DMS153 treated with DMSO at 0.1 percent for 48 hours (cell line): ENCODE results near the gene PRPF8.
A peak's percentile ranks its signal among the peaks of the same experiment; 100 is the strongest.

Experiments
- DNase-seq: peaks from one replicate; lab custom pipeline; 2025; ENCODE audit not compliant: unreplicated experiment; lab: John Stamatoyannopoulos, UW

PRPF8 gene

DNA sequence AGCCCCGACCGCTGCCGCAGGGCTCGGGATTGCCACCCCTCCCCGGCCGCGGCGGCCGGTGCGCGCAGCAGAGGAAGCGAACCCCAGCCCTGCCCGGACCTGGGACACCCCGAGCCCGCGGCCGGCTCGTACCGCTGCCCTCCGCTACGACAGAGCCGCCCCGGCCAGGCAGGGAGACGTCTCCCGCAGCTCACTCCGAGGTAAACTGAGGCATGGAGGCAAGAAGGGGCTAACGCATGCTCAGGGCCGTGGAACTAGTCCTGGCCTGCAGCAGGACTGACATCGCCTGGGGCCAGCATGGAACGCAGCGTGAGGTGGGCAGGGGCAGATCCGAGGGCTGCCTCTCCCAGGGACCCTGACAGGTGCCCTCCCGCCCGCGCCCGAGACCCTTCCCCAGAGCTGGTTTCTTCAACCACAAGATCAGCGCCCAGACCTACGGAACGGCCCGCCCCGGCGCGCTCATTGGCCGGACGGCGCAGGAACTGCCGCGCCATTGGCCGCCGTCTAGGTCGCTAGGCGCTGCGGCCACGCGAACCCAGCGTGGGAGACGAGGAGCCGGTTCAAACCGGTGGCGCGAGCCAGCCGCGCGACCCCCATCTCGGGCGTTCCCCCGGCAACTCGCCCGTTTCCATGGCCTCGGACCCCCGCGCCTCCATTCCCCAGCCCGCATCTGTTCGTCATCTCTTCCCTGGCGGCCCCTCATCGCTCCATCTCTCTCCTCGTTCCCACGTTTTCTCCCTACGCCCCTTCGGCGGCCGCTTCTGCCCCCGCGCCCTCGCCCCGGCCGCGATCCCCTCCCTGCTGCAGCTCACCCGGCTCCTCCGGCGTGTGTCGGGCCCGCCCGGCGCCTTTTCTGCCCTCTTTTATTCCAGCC, 56.4 kb downstream of the PRPF8 start, which contains the start of gene SLC43A2:
SLC43A2 (minus strand) TSS at position 853 of the 874 bp plus-strand sequence. CDS start 960 bp downstream, outside the sequence.
- DNase-seq, result peak; percentile 10

DNA sequence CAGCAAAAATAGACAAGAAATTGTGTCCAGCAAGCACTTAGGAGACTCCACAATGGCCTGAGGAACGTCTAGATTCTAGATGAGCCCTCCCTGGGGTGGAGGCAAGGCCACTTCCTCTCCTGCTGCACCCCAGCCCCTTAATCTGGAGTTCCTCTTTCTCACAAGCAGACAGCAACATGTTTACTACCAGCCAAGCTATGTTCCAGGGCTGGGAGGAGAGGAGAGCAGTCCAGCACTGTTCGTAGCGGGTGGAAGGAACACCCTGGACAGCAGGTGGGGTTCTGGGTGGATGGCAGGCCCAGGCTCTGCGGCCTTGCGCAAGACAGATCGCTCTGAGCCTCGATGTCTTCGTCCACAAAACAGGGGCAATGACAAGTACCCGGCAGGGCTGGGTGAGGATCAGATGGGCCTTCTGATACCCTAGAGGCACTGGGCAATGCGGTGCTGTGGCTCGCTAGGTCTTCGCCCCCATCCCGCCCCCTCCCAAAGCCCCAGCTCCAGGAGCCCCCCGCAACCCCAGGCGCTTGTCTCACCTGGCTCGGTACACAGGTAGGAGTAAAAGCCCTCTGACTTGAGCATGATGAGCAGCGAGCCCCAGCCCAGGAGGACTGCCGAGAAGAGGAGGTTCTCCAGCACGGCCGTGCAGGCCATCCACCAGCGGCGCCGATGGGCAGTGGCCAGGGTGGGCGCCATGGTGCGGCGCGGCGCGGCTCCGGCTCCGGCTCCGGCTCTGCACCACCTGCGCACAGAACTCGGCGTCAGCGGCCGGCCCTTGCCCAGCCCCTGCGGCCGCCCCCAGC, 57.3 kb downstream of the PRPF8 start:
- DNase-seq, result no peak

DNA sequence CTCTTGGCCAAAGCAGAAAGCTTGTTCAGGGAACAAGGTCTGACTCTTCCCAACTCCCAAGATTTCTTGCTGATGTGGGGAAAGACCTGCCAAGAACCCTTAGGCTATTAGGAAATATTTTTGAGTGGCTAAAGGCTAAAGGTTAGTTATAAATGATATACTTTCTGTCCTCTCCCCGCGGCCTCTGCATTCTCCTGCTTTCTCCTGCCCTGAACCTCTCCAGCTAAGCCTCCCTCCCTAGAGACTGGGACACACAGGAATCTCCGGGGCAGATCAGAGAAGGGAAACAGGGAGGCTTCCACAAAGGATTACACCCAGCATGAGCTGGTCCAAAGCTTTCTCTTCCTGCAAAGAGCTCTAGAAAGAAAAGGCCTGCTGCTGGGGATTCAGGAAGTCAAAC, 58.3 kb downstream of the PRPF8 start:
- no peak for DNase-seq

DNA sequence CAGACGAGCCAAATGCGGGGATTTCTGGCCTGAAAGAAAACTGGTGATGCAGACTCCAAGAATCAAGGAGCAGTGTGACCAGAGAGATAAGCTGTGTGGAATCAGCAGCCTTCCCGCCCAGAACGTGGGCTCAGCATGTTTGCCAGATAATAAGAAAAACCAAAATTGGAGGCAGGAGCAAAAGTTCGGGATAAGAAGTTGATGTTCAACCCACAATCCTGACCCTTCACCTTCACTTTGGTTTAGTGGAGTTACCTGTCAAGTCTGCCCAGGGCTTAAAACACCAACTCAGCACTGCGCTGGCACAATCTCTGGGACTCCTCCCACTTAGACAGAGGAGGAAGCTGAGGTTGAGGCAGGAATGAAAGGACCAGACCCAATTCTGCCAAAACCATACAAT, 59.1 kb downstream of the PRPF8 start:
- no peak for DNase-seq

DNA sequence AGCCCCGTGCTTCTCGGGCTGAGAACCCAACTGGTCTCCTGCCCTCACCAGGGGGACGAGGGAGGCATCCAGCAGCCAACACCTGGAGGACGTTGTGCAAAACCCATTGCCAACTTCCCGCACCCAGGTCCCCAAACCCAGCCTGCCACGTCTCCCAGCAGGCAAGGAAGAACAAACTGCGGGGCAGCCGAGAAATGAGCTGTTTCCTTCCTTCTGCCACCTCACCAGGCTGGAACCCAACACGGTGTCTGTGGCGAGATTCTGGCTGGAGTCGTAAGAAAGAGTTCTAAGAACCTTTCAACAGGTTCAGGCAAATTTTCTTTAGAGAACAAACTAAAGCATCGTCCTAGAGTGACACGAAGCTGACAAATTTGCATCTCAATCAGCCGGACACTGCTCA, 59.6 kb downstream of the PRPF8 start:
- DNase-seq, result no peak

DNA sequence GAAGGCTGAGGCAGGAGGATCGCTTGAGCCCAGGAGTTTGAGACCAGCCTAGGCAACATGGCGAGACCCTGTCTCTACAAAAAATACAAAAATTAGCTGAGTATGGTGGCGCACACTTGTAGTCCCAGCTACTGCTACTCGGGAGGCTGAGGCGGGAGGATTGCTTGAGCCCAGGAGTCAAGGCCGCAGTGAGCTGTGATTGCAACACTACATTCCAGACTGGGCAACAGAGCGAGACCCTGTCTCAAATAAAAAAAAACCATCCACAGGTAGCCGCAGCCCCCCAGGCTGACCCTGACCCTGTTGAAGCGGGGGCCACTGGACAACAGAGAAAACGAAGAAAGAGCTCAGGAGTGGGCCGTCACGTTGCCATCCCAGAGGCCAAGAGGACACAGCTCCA, 60.0 kb downstream of the PRPF8 start:
- DNase-seq, result no peak

DNA sequence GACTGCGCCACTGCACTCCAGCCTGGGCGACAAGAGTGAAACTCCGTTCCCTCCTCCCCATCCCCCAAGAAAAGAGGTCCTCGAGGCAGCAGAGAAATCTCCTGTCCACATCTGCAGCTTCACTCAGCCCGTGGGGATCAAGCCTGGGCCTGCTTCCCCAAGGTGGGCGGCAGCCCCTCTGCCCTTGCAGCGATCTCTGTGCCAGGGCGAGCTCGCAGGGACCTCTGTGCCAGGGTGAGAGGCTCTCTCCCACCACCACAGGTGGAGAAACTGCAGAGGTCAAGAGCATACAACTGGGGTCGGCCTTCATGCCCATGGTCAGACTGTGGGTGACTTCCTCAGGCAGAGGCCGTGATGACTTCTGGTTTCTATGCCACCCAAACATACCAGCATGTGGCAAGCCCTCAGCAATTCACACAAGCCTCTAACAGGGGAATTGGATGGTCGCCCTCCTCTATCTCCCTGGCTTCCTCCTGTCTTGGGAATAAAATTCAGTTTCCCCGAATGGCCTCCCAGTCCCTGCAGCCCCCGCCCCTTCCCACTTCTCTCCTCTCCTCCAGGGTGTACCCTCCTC, 61.5 kb downstream of the PRPF8 start:
- DNase-seq, result no peak

DNA sequence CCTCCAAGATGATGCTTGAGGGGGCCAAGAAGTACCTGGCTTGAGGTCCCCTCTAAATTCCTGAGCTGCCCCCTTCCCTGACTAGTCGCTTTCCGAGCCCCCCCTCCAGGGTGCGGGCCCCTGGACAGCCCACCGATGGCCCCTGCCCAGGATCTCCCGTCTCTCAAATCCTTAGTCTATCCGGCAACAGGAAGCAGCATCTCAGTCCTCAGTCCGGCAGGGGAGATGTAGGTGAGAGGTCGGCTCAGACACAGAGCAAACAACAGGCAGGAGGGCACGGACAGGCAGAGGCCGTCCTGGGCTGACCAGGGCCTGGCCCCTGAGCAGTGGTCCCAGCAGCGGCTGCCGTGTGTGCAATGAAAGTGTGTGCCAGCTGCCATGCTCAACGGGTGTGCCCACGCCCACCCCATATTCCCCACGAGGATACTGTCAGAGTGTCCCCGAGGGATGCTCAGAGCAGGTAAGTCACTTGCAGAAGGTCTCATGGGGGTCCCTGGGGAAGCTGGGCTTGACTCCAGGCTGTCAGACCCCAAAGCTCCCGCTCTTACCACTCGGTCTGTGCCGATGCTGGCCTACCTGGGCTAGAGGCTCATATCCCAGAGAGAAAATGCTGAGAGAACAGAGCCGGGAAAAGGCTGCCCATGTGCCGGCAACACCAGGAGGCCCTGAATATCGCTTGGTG, 63.3 kb downstream of the PRPF8 start:
- no peak for DNase-seq

DNA sequence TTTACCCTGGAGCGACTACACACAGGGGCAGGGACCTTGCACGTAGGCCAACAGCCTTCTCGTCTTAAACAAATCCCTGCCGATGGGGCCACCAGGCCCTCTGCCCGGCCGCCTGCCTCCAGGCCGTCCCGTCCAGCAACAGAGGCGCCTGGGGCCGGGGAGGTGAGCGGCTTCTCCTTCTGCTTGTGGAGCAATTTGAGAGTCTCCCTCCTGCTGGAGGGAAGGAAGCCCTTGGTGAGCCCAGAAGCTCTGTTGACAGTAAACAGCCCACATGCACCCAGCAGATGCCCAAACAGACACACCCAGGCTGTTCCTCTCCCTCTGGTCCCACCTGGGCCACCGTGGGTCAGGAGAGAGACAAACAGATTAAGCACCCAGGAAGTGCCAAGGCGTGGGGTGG, 64.2 kb downstream of the PRPF8 start:
- DNase-seq, result no peak

DNA sequence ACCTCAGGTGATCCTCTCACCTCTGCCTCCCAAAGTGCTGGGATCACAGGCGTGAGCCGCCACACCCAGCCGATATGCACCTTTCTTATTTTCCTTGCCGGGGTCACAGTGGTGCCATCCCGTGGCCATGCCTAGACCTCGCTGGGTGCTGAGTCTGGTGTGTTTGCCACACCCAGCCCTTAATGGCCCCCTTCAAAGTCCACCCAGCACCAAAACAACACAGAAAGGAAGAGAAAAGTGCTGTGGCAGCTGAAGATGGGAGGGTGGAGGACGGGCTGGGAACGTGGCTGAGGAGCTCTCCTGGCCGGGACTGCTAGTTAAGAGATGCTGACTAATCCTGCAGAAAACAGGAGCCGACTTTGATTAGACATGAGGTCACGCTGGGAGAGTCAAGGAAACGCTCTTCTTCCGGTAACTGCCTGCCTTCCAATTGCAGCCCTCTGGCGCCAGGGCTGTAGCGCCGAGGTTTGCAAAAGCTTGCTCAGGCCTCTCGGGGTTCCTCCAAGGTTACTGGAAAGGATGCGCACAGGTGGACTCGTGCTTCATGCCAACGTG, 67.0 kb downstream of the PRPF8 start:
- no peak for DNase-seq

DNA sequence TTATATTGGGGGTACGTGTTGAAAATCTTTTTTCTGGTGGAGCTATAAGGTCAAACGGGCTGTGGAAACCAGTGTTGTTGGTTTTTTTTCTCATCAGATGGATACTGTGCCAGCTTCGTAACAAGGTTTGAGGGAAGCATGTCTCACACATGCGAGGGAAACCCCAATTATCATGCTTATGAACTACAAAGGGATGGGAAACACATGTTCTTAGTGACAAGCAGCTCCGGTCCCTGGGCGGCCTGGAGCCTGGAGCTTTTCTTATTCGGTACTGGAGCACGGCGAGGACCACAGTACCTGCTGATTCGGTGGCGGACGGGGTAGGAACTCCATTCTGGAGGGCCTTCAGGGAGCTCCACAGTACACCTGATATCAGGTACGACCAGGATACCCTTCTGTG, 68.6 kb downstream of the PRPF8 start:
- no peak for DNase-seq

DNA sequence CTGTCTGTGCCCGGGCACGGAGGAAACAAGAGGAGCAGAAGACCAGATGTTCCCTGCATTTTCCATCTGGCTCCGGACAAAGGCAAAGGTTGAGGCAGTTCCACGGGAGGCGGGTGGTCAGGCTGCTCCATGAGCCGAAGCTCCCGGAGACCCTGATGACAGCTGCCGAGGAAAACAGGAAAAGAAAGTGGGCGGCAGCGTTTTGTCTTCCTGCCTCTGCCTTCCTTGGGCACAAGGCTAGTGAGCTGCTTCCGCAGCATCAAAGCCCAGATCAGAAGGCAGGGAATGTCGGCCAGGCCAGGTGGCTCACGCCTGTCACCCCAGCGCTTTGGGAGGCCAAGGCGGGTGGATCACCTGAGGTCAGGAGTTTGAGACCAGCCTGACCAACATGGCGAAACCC, 72.3 kb downstream of the PRPF8 start:
- no peak for DNase-seq

DNA sequence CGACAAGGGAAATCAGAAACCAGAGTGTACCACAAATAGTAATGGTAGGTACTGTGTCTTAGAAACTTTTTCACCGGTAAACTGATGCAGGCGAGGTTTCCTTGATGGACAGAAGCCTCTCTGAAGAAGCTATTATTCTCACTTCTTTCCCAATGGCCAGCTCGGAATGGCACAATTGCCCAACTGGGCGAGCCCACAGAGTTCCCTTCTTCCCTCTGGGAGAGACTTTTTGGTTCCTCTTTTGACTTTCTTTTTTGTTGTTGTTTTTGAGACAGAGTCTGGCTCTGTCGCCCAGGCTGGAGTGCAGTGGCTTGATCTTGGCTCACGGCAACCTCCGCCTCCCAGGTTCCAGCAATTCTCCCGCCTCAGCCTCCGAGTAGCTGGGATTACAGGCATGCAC, 73.0 kb downstream of the PRPF8 start:
- DNase-seq, result no peak

DNA sequence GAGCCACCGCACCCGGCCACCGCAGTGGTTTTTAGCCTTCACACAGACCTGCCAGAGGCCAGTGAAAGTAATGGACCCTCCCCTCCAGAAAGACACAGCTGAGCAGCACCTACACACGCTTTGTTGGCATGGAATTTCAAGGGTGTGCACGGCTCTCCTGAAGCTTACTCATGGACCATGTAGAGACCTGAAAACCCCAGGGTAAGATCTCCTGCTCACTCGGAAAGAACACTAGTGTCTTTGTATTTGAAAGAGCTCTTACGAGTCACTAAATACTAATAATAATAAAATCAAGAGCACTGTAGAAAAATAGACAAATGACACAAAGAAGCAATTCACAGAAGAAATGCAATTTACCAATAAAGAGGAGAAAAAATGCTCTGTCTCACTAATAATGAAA, 76.0 kb downstream of the PRPF8 start:
- DNase-seq, result no peak

DNA sequence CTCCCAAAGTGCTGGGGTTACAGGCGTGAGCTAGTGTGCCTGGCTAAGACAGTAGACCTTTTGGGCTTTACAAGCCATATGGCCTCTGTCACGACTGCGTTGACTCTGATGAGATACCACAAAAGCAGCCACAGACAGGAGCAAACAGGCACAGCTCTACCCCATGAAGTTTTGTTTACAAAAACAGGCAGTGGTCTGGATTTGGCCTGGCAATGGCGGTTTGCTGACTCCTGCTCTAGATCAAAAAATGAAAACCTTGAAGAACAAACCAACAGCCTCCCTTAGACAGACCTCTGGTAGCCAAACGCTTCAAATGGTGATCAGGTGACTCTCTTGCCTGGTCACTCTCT, 76.7 kb downstream of the PRPF8 start:
- no peak for DNase-seq

DNA sequence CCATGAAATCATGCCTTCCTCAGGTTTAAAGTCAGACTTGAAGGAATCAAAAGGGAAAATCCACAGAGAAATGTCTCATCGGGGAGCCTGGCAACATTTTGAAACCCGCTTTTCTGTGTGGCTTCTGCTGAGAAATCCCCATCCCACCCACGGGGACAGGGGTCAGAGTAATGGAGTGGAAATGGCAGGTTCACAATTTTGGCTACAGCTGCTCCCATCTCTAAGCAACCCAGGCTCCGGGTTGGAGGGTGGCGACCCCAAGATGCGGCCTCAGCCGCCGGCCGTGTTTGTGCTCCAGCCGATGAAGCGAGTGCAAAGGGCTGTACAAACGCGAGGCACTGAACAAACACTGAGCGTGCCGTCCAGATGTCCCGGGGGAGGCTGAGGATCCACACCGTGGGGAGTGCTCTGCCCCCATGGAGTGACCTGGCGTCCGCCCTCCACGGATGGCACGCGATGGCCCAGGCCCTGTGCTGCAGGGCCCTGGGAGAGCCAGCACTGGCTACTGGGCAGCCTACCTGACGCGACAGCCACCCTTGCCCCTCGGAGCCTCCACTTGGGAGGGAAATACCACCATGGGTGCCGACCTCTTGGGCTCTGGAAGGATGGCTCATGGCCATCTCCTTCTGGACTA, 78.2 kb downstream of the PRPF8 start:
- DNase-seq, result no peak

DNA sequence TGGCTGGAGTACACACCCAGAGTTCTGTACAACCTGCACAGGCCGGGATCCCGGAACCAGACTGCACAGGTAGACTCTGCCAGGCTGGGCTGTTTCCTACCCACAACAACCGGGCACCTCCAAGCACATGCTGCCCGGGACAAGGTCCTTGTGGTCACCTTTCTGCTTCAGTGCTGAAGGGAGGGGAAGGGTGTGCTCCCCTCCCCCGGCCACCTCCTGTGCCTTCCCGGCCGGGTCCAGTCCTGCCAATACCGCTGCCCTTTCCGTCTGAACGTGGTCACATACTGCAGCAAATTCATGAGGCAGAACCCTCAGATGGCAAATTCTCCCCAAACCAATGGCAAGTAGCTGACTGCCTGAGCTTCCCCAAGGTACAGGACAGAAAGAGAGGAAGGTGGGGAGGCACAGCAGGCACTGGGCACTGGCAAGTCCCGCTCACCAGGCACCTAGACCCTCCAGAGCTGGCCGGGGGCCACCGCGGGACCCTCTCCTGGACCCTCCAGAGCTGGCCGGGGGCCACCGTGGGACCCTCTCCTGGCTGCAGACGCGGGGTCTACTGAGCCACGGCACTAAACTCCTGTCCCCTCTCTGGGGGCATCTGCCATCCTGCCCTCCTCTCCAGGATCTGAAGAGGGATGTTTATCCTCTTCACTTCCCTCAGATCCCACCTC, 78.9 kb downstream of the PRPF8 start:
- DNase-seq, result no peak

DNA sequence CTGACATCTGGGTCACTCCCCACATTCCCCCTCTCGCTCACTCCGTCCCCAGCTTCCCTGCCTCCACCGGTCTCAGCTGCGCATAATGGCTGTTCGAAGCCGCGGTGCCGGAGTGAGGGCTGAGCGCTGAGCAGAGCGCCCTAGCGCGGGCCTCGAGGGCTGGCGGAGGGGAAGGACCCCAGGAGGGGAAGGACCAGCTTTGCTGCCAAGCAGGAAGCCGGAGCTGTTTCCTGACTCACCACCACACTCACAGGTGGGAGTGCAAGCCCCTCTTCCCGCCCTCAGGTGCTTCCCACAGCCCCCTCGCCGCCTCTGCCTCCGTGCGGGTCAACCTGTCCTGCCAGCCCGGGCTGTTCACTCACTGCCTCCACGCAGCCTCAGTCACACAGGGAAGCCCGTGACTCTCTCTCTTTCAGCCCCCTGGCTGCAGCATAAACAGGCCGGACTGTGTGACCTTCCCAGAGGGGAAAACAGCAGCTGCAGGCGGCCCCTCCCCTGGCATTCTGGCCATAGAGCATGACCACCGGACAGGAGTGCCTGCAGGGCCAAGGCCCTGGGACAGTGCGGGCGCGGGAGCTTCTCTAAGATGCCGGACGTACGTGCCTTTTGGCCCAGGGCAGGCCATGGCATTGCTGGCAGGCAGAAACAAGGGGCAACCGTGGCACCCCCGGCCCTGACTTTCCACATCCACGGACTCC, 79.7 kb downstream of the PRPF8 start:
- no peak for DNase-seq

DNA sequence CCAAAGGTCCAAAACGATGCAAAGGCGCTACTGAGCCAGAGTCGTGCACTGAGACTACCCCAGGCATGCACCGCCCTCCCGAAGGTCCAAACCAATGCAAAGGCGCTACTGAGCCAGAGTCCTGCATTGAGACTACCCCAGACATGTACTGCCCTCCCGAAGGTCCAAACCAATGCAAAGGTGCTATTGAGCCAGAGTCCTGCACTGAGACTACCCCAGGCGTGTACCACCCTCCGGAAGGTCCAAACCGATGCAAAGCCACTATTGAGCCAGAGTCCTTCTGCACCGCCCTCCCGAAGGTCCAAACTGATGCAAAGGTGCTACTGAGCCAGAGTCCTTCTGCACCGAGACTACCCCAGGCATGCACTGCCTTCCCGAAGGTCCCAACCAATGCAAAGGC, 83.1 kb downstream of the PRPF8 start:
- no peak for DNase-seq
